Tibial artery (tissue), 4 donors: Measurements from ENCODE around the gene ZNF473.
"Not testable (repeated sequence)": the region's sequence is repeated elsewhere in the genome, so short reads cannot be mapped to it uniquely, and the experiment has no call there.

ENCODE experiments used
- DNase-seq, 2 donors: peaks; one replicate each; pipeline ENCODE4 v3.0.0-alpha.2; 2019
- H3K27ac ChIP-seq, 2 donors: fragments of 200-600 bp; sonication (generic) in 1 of 2; 1 replicate in 1 of 2; 2 replicates in 1 of 2; pipeline ENCODE4 v1.5.1; 2018 to 2019; ENCODE audit warnings: mild to moderate bottlenecking in 1 of 2
- H3K27me3 ChIP-seq, 2 donors: fragments of 200-600 bp; sonication (generic) in 1 of 2; one replicate each; pipeline versions ENCODE4 v1.5.1 to v1.6.0; 2016 to 2019
- H3K36me3 ChIP-seq, 3 donors: fragments of 200-600 bp; sonication (generic) in 2 of 3; one replicate each; pipeline ENCODE4 v1.5.1; 2016 to 2019; ENCODE audit warnings: mild to moderate bottlenecking in 2 of 3
- H3K4me1 ChIP-seq, 4 donors: fragments of 200-600 bp; sonication (generic) in 2 of 4; 1 replicate in 3 of 4; 2 replicates in 1 of 4; pipeline ENCODE4 v1.5.1; 2016 to 2019
- H3K4me3 ChIP-seq, 2 donors: fragments of 200-600 bp; sonication (generic) in 1 of 2; 1 replicate in 1 of 2; 2 replicates in 1 of 2; pipeline ENCODE4 v1.5.1; 2018 to 2019; ENCODE audit warnings: mild to moderate bottlenecking in 2 of 2
- H3K9me3 ChIP-seq, 3 donors: fragments of 200-600 bp; sonication (generic) in 1 of 3; one replicate each; pipeline ENCODE4 v1.5.1; 2016 to 2019
- intact Hi-C: fragments of 100-400 bp; cut with DNase I; formaldehyde crosslinking; loops from one replicate; pipeline ENCODE4 v1.15.0; 2023; ENCODE audit warnings: low total_unique reads
- TF ChIP-seq, protein P1 (sequence below), 2 experiments: fragments of 200-600 bp in 1 of 2; fragments of 450-650 bp in 1 of 2; IDR thresholded peaks; one replicate each; pipeline ENCODE4 v1.5.1; 2017 to 2019; ENCODE audit warnings: antibody characterized with exemption in 2 of 2, mild to moderate bottlenecking in 1 of 2, moderate library complexity in 1 of 2

Gene ZNF473

DNA sequence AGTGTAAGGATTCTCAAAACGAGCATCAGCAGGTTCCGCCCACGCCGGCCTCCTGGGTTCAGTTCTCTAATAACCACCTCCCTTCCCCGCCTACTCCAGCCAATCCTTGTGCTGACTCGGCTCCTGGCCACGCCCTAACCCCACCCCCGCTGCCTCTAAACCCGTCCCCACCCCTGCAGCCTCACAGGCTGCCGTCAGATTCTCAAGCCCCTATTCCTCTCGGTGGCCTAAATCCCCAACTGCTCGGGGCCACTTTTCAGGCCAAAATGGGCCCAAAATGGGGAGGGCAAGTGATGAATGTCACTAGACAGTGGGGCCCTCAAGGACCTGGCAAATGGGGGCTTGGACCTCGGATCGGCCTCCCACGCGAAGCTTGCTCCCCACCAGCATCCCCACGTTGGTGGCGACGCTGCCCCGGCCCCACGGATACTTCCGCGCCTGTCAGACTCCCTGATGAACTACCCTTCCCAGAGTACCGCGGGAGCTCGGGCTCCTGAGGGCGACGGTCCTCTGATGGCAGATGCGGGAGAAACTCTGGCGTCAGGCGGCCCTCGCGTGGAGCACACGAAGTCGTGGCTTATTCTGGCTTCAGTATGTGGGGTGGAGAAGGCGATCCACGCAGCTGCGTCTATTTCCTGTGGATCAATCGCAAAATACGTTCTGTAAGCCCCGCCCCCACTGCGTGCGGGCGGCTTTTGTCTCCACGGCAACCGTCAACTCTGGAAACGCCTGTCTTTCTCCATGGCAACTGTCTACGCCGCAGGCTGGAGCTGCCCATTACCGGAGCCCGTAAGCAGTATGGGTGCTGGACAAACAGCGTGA lies 24.8 kb downstream of the ZNF473 start:
- peak; percentile 84 to 91 for DNase-seq
- Histone ChIP-seq H3K4me1 (peaks cover 0 to 7% (median 2%) of the 10 kb centered on the region in 4 donors), H3K4me3 (peak overlapping the region; percentile 44 to 62), H3K36me3 (peaks cover 17 to 23% (median 19%) of the 10 kb centered on the region in 3 donors), H3K9me3 (peaks cover 0 to 46% (median 40%) of the 10 kb centered on the region in 3 donors), H3K27ac (peak overlapping the region; percentile 62 to 77), H3K27me3 (no peaks in the 10 kb centered on the region)
- intact Hi-C loops: no loop called here
- TF ChIP-seq, protein P1, sequence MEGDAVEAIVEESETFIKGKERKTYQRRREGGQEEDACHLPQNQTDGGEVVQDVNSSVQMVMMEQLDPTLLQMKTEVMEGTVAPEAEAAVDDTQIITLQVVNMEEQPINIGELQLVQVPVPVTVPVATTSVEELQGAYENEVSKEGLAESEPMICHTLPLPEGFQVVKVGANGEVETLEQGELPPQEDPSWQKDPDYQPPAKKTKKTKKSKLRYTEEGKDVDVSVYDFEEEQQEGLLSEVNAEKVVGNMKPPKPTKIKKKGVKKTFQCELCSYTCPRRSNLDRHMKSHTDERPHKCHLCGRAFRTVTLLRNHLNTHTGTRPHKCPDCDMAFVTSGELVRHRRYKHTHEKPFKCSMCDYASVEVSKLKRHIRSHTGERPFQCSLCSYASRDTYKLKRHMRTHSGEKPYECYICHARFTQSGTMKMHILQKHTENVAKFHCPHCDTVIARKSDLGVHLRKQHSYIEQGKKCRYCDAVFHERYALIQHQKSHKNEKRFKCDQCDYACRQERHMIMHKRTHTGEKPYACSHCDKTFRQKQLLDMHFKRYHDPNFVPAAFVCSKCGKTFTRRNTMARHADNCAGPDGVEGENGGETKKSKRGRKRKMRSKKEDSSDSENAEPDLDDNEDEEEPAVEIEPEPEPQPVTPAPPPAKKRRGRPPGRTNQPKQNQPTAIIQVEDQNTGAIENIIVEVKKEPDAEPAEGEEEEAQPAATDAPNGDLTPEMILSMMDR (IDR thresholded peaks at IDR 0.05): no peak

DNA sequence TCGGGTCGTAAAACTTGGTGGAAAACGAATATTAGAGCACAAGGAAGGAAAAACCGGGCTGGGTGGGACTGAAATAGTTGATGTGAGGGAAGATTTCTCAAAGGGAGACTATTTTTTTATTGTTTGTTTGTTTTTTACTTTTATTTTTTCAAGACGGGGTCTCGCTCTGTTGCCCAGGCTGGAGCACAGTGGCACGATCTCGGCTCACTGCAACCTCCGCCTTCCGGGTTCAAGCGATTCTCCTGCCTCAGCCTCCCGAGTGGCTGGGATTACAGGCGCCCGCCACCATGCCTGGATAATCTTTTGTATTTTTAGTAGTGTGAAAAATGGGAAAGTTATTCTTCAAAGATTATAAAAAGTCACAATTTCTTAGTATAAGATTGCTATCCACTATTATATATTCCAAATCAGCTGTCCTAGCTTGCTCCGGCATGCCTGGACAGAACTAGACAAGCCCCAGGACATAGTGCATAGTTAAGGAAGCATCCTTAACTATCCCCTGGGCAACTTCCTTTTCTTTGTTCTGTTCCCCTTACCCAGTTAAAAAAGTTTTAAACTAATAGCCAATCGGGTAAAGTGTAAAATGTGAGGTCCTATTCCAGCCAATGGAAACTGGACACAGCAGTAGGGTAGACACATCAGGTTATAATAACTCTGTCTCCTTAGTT lies 25.6 kb downstream of the ZNF473 start:
- Histone ChIP-seq H3K36me3 (peaks cover 10 to 15% (median 12%) of the 10 kb centered on the region in 3 donors), H3K27ac (peak overlapping the region; percentile 62 to 77), H3K4me3 (peak overlapping the region; percentile 44 to 62), H3K9me3 (peaks cover 0 to 39% (median 32%) of the 10 kb centered on the region in 3 donors)
- DNase-seq, intact Hi-C loops, H3K27me3 ChIP-seq, H3K4me1 ChIP-seq: not testable (repeated sequence)

DNA sequence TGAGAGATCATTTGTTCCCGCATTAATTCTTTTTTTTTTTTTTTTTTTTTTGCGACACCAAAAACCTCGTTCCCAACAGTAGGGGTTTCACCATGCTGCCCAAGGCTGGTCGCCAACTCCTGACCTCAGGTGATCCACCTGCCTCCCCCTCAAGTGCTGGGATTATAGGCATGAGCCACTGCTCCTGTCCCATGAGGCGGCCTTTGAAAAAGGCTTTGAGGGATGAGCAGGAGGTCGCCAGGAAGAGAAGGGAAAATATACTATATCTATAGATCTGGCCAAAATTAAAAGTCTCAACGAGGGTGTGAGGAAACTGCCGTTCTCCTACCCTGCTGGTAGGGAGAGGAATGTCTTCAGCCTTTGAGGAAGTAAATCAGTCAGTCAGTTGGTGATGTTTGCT lies 26.2 kb downstream of the ZNF473 start:
- Histone ChIP-seq H3K4me3 (no peak overlapping the region), H3K9me3 (peaks cover 0 to 33% (median 26%) of the 10 kb centered on the region in 3 donors), H3K4me1 (peaks cover 0 to 7% (median 2%) of the 10 kb centered on the region in 4 donors), H3K27ac (no peak overlapping the region), H3K27me3 (no peaks in the 10 kb centered on the region), H3K36me3 (peaks cover 4 to 10% (median 6%) of the 10 kb centered on the region in 3 donors)
- no peak for DNase-seq
- TF ChIP-seq, protein P1 (IDR thresholded peaks at IDR 0.05): no peak
- intact Hi-C loops: no loop called here

DNA sequence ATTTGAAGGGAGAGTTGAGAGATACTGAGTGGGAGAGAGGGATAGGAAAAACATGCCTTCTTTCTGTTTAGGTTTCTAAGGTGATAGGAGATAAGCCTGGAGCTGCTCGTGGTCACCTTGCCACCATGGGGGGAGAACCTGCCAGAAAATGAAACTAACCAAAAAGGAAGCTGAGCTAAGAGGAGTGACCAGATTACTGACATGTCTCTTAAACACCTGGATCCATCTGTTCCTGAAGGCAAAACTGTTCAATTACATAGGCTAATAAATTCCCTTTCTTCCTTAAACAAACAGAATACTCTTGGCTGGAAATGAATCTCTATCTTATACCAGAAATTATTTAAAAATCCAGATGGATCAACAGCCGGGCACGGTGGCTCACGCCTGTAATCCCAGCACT lies 27.3 kb downstream of the ZNF473 start:
- TF ChIP-seq, protein P1 (IDR thresholded peaks at IDR 0.05): no peak
- Histone ChIP-seq H3K36me3 (peaks cover 0 to under 1% (median 0%) of the 10 kb centered on the region in 3 donors), H3K4me1 (peaks cover 0 to 7% (median 2%) of the 10 kb centered on the region in 4 donors), H3K27ac (no peak overlapping the region), H3K4me3 (no peak overlapping the region), H3K9me3 (peaks cover 0 to 25% (median 19%) of the 10 kb centered on the region in 3 donors), H3K27me3 (no peaks in the 10 kb centered on the region)
- DNase-seq: no peak
- intact Hi-C loops: no loop called here

DNA sequence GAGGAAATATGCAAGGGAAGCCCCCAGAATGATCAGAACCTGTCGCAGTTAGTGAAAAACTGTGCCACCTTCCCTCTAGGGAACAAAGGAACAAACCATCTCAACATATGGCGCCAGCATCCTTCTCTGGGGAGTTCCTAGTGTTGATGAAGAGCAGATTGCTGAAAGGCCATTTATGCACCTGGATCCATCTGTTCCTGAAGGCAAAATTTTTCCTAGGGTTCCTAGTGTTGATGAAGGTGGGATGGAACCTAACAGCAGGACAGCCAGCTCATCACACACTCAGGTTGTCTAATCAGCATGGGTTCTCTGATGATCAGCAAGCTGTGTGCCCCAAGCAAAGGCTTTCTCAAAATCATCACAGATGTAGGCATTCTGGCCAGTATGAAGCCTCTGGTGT lies 32.6 kb downstream of the ZNF473 start:
- H3K36me3 ChIP-seq: no peaks in the 10 kb centered on the region
- no peaks in the 10 kb centered on the region for H3K27me3 ChIP-seq
- peaks cover 0 to 29% (median 27%) of the 10 kb centered on the region in 3 donors for H3K9me3 ChIP-seq
- no peak for DNase-seq
- H3K4me3 ChIP-seq: no peak overlapping the region
- H3K27ac ChIP-seq: no peak overlapping the region
- TF ChIP-seq, protein P1 (IDR thresholded peaks at IDR 0.05): no peak
- intact Hi-C loops: no loop called here
- no peaks in the 10 kb centered on the region for H3K4me1 ChIP-seq

DNA sequence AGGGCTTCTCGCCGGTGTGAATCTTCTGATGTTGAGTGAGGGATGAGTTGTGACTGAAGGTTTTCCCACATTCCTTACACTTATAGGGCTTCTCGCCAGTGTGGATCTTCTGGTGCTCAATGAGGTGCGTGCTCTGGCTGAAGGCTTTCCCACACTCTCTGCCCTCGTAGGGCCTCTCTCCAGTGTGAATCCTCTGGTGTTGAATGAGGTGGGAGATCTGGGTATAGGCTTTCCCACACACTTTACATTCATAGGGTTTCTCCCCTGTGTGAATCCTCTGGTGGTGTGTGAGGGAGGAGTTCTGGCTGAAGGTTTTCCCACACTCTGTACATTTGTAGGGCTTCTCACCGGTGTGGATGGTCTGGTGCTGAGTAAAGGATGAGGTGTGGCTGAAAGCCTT lies 33.2 kb downstream of the ZNF473 start:
- Histone ChIP-seq H3K36me3 (no peaks in the 10 kb centered on the region), H3K9me3 (peaks cover 0 to 29% (median 27%) of the 10 kb centered on the region in 3 donors), H3K27me3 (no peaks in the 10 kb centered on the region), H3K4me1 (no peaks in the 10 kb centered on the region), H3K27ac (no peak overlapping the region), H3K4me3 (no peak overlapping the region)
- intact Hi-C loops: no loop called here
- TF ChIP-seq, protein P1 (IDR thresholded peaks at IDR 0.05): no peak
- no peak for DNase-seq
